NCI-H2081 treated with DMSO at 0.1 percent for 48 hours (cell line): ENCODE data around the gene ZNF385D.

ENCODE experiments used
- DNase-seq: peaks from one replicate; lab custom pipeline; 2025; lab: John Stamatoyannopoulos, UW

Gene ZNF385D

DNA sequence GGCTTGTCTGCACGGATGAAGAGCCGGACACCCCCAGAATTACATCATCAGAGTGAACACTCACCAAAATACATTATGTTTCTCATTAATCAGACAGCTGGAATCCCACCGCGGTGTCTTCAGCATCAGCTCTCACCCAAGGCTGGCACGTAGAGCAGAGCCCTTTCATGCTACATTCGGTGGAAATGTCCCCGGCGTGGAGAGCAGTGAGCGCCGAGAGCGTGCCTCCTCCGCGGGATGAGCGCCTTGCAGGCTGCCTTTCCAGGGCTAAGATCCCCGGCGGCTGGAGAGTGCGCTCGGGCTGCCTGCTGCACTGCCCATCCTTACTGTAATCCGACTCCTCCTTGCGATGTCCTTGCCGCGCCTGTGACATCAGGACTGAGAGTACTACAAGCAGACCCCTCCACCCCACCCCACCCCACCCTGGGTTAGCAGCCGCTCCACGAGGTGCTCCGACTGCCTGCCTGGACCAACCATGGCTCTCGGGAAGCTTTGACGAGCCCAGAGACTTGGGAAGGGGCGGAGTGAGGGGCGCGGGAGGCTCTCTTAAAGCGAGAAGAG lies at the start of gene ZNF385D:
Gene ZNF385D (minus strand): TSS at position 380 of the 561 bp plus-strand sequence. CDS start 294 bp downstream, at position 86.
- DNase-seq = no peak

- DNase-seq = no peak
Observed at GRCh38 chr3:21798356-21799088, 47.5 kb upstream of the ZNF385D start.

GRCh38 chr3:21795921-21796320 lies 44.9 kb upstream of the ZNF385D start:
- no peak for DNase-seq

GRCh38 chr3:21795152-21795837 lies 44.3 kb upstream of the ZNF385D start:
- DNase-seq = no peak

DNA sequence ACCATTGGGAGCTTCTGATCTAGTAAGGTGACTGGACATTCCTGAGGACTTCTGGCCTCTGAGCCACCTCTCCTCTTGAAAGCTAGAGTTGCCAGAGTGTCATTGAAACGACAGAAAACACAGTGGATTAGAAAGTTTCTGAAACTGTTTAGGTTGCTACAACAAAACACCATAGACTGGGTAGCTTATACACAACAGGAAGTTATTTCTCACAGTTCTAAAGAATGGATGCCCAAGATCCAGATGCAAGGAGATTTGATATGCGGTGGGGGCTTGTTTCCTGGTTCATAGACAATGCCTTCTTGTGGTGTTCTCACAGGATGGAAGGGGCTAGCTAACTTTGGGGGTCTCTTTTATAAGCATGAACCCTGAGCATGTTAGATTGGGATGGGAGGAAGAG lies 43.3 kb upstream of the ZNF385D start:
- no peak for DNase-seq

- DNase-seq = no peak
Observed at GRCh38 chr3:21792176-21792575, 41.2 kb upstream of the ZNF385D start.

GRCh38 chr3:21791356-21791755 lies 40.3 kb upstream of the ZNF385D start:
- DNase-seq = no peak

GRCh38 chr3:21790466-21790865 lies 39.5 kb upstream of the ZNF385D start:
- DNase-seq = no peak

- DNase-seq = no peak
Observed at GRCh38 chr3:21789730-21790129, 38.7 kb upstream of the ZNF385D start.

GRCh38 chr3:21786438-21786797 lies 35.4 kb upstream of the ZNF385D start:
- no peak for DNase-seq

- no peak for DNase-seq
Observed at GRCh38 chr3:21785765-21786437, 34.9 kb upstream of the ZNF385D start.

GRCh38 chr3:21783839-21784238 lies 32.8 kb upstream of the ZNF385D start:
- no peak for DNase-seq

DNA sequence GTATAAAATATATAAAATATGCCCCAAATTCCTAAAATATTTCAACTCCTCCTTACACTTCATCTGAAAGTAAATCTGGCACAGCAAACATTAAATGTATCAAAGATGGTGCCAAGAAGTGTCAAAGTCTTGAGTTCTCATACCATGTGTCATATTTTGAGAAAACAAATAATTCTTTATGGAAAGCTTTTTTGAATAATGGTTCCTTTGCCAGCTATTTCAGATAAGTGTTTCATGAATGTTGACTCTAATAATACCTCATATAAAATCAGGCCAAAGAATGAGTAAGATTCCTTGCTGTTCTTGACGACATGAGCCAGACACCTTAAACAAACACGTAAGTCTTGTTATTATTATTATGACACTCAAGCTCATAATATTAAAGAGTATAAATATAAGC lies 30.3 kb upstream of the ZNF385D start:
- DNase-seq = no peak

GRCh38 chr3:21779909-21780308 lies 28.9 kb upstream of the ZNF385D start:
- DNase-seq = no peak

DNA sequence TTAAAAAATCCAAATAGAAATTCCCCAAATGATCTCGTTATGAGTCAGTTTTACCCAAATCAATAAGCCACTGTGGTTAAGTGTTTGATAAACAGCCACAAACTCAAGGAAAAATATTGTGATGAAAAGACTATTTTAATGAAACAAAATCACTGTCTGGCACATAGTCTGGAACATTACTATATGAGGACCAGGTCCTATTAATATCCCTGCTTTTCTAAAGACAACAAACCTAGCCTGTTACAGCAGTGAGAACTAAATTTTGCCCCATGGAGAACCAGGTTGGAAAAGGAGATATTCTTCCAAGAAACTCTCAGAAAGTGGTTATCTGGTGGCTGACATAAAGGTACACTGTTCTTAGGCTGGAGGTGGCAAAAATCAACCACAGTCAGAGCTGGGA lies 27.7 kb upstream of the ZNF385D start:
- DNase-seq = no peak

GRCh38 chr3:21777821-21778220 lies 26.8 kb upstream of the ZNF385D start:
- DNase-seq = no peak

DNA sequence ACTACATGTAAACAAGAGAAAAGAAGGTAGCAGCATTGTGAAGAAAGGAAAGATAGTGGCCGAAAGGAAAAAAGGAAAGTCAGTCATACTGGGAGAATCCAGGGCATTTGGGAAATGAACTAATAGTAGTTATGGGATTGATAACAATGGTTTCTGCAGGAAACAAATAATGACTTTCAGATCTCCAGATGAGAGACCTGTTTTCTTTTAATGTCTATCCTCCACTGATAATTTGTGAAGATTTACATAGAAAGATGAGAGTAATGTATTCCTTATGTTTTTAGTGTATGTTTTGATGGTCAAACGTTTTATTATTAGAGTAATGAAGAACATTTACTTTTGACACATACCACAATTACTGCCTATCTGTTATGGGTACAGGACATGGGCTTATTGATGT lies 15.0 kb upstream of the ZNF385D start:
- DNase-seq = no peak

DNA sequence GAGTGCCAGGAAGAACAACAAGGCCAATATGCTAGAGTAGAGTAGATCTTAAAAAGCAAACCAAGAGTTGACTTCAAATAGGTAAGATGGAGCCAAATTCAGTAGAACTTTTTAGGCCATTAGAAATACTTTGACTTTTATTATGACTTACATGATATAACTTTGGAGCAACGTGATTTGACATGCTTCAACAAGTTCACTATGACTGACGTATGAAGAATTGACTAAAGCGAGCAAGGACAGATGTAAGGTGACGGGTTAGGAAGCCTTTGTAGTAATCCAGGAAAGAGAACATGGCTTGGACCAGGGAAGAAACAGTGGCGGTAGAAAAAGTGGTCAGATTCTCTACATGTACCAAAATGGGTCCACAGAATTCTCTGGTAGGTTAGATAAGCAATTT lies 4.9 kb upstream of the ZNF385D start:
- DNase-seq = no peak

- DNase-seq = no peak
Observed at GRCh38 chr3:21754839-21755238, 3.8 kb upstream of the ZNF385D start.

DNA sequence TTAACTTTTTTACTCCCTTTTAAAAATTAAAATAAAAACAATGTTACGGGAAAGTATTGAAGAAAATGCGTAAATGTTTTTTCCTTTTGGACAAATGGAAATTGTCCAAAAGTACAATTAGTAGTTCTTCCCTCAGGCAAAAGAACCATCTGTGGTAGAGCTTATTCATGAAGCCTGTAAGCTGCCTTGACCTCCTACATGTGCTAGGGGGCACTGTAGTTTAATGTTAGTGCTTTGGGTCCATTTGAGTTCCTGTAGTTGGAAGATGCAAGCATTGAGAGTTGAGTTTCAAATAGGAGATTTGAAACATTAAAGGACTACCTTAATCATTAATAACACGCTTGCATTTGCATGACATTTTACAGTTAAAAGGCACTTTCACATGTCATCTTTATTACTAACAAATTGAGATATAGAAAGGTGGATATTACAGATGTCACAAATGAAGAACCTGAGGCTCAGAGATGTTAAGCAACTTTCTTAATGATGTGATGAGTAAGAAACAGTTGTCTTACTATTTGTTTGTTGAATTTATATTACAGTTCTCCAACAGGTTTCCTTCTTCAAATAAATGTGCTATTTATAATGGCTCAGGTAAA lies 1.8 kb upstream of the ZNF385D start:
- DNase-seq = no peak

DNA sequence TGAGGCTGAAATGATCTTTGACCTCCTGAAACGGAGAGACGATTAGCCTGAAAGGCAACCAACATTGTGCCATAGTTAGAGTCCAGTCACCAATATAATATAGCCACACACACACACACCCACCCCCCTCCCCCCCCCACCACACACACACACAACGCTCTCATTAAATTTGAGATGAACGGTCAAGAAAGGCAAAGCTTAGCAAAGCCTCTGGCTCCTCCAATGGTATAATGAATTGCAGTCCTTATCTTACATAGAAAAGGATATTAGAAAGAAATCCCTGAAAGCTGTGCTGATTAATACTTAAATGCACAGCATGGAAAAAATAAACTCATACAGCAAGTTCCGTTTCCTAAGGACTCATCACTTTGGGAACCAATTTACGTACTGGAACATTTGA lies 876 bp upstream of the ZNF385D start:
- DNase-seq = no peak

DNA sequence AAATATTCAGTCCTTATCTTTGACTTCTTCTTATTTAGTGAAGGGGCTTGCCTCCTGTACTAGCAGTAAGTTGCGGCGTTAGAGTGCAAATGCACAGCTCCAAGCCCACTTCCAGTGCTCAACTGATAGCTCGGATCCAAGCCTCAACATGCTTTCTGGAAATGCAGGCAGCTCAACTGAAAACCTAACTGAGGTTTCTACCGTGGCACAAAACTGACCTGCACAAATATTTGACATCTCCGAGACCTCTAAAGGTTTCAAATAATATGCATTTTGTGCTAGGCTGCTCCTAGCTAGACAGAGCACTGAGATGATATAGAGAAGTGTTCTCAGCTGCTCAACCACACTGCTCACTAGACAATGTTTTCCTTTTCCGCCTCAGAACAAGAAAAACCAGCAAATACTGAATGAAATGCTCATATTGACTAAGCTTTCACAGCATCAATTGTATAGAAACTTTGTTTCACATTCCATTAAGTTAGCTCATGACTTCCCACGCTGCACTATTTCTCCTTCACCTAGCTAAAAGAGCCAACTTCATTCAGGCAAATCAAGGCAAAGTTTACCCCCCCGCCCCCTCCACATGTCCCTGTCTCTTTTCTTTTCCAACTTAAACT lies 822 bp downstream of the ZNF385D start:
- DNase-seq = no peak
